ENCODE measurements around the gene SETD2.
"Not testable (repeated sequence)": the region's sequence is repeated elsewhere in the genome, so short reads cannot be mapped to it uniquely, and the experiment has no call there.

The SETD2 gene

DNA sequence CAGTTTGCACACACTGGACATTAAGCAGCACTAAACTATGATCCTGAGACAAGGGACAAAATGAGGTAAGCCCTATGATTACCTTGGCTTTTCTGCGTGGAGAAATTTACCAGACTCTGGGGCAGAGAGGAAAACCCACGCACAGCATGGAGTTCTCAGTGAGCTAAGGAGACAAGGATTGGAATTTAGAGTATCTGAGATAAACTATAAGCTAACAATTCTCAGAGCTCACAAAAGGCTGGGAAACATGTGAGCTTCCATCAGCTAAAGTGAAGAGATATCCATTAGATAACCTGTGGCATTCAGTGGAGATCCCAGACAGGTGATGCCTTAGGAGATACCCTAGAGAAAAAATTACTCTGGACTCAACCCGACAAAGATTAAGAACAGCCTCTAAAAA lies 135.8 kb downstream of the SETD2 start:
- no peak for DNase-seq

DNA sequence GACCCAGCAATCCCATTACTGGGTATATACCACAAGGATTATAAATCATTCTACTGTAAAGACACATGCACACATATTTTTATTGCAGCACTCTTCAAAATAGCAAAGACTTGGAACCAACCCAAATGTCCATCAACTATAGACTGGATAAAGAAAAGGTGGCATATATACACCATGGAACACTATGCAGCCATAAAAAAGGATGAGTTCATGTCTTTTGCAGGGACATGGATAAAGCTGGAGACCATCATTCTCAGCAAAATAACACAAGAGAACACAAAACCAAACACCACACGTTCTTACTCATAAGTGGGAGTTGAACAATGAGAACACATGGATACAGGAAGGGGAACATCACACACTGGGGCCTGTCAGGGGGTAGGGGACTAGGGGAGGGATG lies 137.5 kb downstream of the SETD2 start:
- not testable (repeated sequence) for DNase-seq

DNA sequence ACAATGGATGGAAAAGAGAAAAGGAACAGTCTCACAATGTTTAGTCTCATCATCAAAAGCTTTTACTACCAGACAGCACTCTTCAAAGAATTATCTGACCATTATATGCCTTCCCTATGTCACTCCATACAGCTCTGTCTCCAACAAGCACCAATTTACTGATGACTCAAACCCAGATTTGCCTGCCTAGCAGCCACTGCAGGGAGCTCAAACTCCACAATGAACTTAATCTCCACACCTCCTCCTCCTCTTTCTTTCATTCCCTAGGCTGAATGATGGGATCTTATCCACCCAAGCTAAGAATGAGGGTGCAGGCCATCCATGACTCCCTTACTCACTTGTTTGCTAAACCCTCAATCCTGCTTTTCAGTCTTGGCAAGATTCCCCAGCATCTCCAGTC lies 139.0 kb downstream of the SETD2 start:
- no peak for DNase-seq

DNA sequence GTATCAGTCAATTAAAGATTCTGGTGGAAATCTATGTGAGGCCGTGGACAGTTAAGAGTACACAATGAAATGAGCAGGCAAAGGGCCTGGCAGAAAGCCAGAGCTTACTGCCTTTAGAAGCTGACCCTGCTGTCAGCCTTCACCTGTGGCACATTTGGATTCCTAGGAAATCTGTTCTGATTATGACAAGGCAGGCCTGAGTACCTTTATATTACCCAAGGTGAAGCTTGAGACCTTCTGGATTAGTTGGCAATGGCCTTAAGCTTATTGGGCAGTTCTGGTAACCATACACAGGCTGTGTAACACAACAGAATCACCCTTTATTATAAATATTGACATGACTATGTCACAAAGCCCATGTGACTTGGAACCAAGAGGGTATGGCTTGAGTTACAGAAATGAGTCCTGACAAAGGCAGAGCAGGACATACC lies 141.3 kb downstream of the SETD2 start:
- no peak for DNase-seq

- no peak for DNase-seq
Observed at GRCh38 chr3:47020311-47020710, 143.6 kb downstream of the SETD2 start.

- DNase-seq, result no peak
Observed at GRCh38 chr3:47019201-47019600, 144.7 kb downstream of the SETD2 start.

DNA sequence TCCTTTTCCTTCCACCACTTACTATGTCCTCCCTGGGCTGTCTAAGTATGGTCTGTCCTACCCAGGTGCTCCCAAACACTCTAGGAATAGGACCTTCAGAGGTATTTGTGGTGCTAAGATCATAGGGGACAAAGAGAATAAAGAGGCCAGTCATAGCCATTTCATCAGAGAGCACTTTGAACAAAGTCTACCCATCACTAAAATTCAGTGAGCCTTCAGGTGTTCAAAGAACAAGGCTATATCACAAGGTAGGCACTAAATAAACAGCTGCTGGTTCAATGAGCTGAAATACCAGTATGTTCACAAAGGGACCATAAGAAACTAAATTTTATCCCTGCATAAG lies 145.7 kb downstream of the SETD2 start:
- DNase-seq, result no peak

DNA sequence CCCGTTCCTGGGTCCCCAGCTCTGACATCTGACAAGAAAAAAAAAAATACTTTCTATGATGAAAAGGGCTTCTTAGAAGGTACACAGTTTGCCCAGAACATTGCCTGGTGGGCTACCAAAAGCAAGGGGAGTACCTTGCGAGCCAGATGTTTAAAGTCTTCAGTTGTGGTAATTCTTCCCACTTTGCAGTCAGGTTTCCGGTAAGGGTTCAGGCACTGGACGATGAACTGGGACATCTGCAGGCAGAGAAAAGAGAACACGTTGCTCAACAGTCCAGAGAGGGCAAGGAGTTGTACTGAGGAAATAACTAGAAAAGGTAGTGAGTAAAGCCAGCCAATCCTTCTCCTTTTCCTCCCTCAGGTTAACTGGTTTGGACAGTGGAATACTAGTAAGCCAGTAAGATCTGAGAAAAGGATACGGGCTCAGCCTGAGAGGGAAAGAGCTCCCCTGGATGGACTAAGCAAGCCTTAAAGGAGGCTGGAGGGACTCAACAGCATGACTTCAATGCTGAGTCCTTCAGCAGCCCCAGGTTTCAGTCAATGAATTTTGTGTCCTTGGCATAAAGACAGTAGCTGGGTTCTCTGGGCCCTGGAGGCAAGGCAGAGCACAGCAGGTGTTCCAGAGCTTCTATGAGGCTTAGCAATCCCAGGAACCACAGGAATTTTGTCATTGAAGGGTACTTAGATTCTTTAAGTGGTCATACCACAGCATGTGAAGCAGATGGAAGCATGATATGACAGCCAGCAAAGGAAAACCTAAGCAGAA lies 146.2 kb downstream of the SETD2 start:
- no peak for DNase-seq

DNA sequence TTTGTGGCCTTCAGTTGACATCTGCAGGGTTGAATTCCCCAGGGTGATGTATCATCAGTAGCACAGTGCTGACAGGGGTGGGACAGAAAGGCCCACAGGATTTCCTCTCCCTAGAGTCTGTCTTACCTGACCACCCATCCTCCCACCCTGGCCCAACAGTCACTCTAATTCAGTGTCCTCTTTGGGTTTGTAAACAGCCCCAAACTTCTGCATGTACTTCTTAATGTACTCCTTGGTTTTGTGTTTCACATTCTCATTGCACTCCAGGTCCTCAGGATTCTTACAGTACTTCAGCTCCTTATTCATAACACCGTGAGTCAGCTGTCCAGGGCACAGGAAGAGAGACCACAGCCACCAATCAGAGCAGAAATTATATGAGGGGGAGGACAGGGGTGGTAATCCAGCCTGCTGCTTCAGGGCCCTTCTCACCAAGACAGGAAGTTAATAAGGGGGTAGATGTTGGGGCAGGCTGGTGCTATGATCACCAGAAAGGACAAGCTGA lies 146.9 kb downstream of the SETD2 start:
- DNase-seq, result peak; percentile 40

- no peak for DNase-seq
Observed at GRCh38 chr3:47016086-47016933, 147.6 kb downstream of the SETD2 start.

GRCh38 chr3:47015151-47015550 lies 148.8 kb downstream of the SETD2 start:
- DNase-seq, result no peak

DNA sequence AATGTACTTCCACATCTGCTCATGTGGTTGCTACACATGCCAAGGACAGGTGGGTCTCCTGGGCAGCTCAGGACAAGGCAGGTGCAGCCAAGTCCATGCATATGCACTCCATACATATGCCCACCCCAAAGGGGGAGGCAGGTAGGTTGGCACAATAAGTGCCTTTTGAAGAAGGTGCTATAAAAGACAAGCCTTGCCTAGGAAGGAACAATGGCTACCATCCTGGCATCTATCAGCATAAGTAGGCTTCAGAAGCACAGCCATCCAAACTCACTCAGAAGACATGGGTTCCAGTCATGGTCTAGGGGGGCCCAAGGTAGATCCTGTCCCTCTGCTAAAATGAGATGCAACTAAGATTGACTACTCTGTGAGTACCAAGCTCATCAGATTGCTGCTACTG lies 149.9 kb downstream of the SETD2 start:
- DNase-seq, result no peak

- no peak for DNase-seq
Observed at GRCh38 chr3:47013231-47013630, 150.7 kb downstream of the SETD2 start.

DNA sequence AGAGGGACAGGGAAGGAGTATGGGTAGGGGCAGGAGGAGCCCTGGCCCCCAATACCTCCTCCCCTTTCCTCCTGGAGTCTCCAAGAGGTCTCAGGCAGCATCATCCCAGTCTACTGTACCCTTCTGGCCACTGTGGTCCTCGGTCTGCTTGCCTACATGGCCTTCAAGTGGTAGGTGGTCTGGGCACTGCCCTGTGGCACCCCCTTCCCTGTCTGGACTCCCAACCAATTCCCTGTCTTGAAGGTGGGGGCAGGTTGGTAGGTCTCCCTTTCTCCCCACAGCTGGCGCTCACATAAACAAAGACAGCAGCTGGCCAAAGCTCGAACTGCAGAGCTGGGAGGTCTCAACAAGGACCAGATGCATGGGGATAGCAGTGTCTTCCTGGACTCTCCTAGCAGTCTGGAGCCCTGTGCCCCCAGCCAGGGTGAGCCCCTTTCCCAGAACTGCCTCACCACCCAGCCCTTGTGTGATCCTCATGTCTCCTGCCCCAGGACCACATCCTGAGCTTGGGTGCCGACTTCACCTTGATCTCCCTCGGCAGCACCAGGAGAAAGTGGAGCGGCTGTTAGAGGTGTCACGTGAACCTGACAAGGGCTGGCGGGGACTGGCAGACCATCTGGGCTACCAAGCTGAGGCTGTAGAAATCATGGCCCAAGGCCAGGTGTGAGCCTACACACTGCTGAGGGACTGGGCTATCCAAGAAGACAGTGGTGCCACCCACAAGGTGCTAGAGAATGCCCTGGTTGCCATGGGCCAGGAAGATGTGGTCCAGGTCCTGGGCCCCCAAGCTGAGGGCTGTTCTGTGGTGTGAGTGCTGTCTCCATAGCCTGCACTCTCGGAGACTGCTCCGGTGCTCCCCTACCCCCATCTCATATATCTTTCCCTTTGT lies 151.3 kb downstream of the SETD2 start:
- no peak for DNase-seq

GRCh38 chr3:47011371-47011770 lies 152.5 kb downstream of the SETD2 start:
- no peak for DNase-seq

DNA sequence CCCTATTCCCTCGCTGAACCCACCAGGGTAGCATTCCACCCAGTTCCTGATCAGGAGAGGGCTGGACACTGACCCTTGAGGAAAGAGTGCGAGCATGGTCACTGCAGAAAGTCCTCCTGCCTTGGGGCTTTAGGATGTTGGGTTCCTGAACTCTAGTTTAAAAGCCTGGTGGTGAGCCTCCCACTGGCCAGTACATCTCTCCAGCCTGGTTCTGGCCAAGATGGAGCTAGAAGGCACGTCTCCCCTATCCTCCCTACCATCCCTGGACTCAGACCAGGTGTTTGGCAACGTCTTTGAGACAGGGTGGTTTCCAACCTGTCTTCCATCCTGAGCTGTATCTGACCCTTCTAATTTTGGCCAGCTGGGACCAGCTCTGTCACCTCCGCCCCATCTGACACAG lies 153.0 kb downstream of the SETD2 start:
- no peak for DNase-seq

DNA sequence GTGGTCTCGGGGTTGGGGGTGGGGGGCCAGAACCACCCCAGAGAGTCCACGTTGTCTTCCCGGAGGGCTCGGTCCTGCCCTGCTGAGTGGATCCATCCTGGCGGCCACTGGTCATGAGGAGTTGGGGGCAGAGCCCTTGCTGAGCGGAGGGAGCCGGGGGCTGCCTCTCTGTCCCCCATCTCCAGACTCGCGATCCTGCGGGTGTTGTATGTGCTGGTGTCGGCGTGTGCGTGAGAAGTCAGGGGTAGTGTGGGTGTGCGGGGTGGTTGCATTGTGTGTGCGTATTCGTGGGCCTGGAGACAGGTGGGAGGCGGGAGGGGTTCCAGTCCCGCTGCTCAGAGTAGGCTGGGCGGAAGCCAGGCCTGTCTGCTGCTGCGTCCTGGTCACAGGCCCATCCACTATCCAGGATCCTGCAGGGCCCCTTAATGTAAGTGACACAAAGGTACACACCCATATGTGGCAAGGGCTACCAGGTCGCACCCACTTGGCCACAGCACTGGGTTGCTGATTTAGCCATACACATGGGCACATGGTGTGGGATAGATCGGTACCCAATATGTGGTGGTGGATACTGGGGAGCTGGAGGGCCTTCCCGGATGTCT lies 153.7 kb downstream of the SETD2 start:
- DNase-seq, result no peak

DNA sequence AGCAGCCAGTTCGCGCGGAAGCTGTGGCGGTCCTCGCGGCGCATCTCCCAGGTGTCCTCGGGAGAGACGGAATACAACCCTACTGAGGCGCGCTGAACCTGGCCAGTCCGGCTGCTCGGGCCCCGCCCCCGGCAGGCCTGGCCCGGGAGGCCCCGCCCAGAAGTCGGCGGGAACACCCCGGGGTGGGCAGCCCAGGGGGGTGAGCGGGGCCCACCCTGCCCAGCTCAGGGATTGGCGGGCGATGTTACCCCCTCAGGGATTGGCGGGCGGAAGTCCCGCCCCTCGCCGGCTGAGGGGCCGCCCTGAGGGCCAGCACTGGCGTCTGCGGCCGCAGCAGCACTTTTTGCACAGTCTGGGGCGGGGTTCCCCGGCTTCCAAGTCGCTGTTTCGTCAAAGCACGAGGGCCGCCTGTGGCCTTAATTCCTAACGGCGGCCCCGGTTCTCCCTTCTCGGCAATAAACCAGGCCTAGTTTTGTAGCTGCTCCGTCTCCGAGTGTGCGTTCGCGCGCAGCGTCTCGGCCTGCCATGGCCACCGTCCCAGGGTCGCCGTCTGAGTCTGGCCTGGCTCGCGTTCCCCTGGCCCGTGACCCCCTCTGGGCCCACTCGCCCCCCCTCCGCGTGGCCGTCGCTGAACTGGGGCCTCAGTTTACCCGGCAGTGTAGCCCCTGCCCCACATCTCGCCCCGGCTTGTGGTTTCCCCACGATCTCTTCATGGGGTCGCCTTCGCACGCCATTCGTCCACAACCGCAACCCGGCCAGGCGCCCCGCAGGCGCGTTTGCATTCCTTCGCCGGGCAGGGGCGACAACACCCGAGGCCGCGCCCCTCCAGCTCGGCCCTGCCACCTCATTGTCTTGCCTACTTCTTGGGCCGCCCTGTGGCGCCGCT lies 154.4 kb downstream of the SETD2 start:
- peak; percentile 83 for DNase-seq

GRCh38 chr3:47008851-47009224 lies 155.1 kb downstream of the SETD2 start:
- no peak for DNase-seq

GRCh38 chr3:47008234-47008796 lies 155.6 kb downstream of the SETD2 start:
- no peak for DNase-seq

Data from CD4-positive, alpha-beta T cell treated with Interleukin-6 for 4 hours (primary cell).